ENCODE data around the gene TRIM16. TPM values are rescaled to one million over a fixed set of nuclear protein-coding genes. Genes with fewer than 3 reads are reported as not detected.
"Not testable (repeated sequence)": the region's sequence is repeated elsewhere in the genome, so short reads cannot be mapped to it uniquely, and the experiment has no call there.

The TRIM16 gene
- total RNA-seq, 2 donors from 2014 or later = 27.2 to 30.4 TPM

DNA sequence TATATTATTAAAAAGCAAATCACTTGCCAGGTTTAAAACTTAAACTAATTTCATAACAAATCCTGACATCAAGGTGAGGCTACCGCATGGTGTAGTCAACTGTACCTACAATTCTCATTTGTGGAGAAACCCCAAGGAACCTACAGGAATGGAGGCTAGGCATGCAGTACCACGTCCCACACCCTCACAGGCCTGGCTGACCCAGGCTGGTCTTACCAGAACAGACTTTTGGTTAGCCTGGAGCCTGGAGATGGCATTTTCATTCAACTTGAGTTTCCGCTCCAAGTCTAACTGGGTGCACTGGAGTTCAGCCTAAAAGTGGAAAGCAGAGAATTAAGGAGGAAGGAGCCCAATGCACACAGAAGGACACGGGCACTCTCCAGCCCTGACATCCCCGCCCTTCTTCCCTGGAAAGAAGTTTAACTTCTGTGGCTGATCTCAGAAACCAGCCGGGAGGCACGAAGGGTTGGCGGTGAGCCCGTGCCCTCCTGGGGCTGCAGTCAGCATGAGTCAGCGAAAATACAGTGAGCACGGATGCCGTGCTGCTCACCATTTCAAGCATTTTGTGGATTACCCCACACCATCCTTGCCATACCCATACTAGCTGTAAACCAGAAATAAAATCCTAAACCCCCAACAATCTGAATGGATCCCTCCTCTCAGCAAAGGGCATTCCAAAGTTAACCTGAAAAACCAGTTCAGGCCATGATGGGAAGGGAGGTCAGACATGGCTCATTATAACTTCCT is 41.4 kb downstream of the TRIM16 start:
- H3K27ac ChIP-seq; H3K9ac ChIP-seq (ENCODE audit: low read depth in 2 of 2, low read length in 2 of 2); DNase-seq: not testable (repeated sequence)

DNA sequence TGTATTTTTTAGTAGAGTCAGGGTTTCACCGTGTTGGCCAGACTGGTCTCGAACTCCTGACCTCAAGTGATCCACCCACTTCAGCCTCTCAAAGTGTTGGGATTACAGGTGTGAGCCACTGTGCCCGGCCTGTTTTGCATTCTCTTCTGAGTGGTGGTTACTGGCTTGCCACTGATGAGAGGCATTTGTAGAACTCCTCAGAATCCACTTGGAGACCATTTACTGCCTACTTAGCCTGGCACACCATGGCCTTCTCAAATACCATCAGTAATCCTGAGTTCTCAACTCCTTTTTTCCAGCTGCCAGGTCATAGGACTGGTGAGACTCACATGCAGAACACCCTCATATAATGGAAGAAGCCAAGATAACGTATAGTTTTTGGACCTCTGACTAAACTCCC is 42.1 kb downstream of the TRIM16 start:
- DNase-seq; H3K4me1 ChIP-seq; H3K9me3 ChIP-seq; H3K4me3 ChIP-seq; H3K27me3 ChIP-seq; H3K36me3 ChIP-seq; H3K9ac ChIP-seq (ENCODE audit: low read depth in 2 of 2, low read length in 2 of 2); H3K27ac ChIP-seq; intact Hi-C loops (cut with DNase I): not testable (repeated sequence)

More for the DNA sequence above, 41.4 kb downstream of the TRIM16 start:
- H3K4me3 ChIP-seq; H3K9me3 ChIP-seq; H3K36me3 ChIP-seq; H3K4me1 ChIP-seq; intact Hi-C loops (cut with DNase I); H3K27me3 ChIP-seq: not testable (repeated sequence)

DNA sequence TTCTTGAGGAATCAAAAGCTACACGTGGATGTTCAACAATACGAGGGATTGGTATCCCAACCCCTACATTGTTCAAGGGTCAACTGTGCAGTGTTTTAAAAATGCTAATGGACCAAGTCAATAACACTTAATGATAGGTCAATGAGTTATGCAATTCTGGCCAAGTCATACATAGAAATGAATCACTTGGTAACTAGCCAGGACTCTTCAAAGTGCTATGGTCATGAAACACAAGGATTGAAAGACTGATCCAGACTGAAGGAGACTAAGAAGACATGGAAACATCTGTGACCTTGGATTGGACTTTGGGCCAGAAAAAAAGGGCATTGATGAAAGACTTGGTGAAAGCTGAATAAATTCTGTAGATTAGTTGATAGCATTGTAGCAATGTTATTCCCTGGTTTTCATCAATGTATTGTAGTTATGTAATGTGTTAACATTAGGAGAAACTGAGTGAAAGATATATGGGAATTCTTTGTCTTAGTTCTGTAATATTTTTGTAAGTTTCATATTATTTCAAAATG is 53.1 kb downstream of the TRIM16 start:
- H3K9ac ChIP-seq (ENCODE audit: low read depth in 2 of 2, low read length in 2 of 2); DNase-seq; H3K27me3 ChIP-seq; H3K9me3 ChIP-seq; H3K4me3 ChIP-seq; H3K4me1 ChIP-seq; intact Hi-C loops (cut with DNase I); H3K36me3 ChIP-seq; H3K27ac ChIP-seq: not testable (repeated sequence)

- H3K4me1 ChIP-seq; H3K9ac ChIP-seq (ENCODE audit: low read depth in 2 of 2, low read length in 2 of 2); H3K4me3 ChIP-seq; intact Hi-C loops (cut with DNase I); H3K36me3 ChIP-seq; H3K9me3 ChIP-seq; H3K27me3 ChIP-seq; H3K27ac ChIP-seq; DNase-seq: not testable (repeated sequence)
Measured at GRCh38 chr17:15629991-15630390, 54.1 kb downstream of the TRIM16 start.

DNA sequence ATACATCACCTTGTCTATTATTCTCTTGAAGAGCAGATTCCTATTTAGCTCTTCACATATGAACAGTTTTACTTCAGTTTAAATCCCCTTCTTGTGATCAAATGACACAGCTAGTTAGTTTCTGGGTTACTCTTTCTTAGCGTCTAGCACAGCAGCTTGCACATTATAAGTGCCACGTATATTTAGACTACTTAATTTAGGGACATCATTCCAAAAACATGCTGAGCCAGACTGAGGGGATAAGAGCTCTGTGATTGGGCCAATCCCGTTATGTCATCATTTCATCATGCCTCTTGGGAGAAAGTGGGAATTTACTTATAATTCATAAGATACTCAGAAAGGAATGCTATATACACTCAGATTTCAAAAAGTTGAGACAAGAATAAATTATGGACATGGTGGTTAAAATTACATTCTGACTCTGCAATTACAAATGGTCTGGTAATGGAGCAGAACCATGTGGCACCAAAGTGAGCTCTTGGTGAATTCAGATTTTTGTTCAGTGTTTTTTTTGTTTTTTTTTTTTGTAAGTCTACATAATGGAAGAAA is 60.4 kb downstream of the TRIM16 start:
- H3K4me1 ChIP-seq; H3K27me3 ChIP-seq; H3K27ac ChIP-seq; H3K9ac ChIP-seq (ENCODE audit: low read depth in 2 of 2, low read length in 2 of 2); H3K9me3 ChIP-seq; DNase-seq; intact Hi-C loops (cut with DNase I); H3K4me3 ChIP-seq; H3K36me3 ChIP-seq: not testable (repeated sequence)

GRCh38 chr17:15623255-15623654 is 60.9 kb downstream of the TRIM16 start:
- DNase-seq; H3K9ac ChIP-seq (ENCODE audit: low read depth in 2 of 2, low read length in 2 of 2); H3K27ac ChIP-seq; H3K4me3 ChIP-seq; H3K36me3 ChIP-seq; H3K27me3 ChIP-seq; H3K4me1 ChIP-seq; intact Hi-C loops (cut with DNase I); H3K9me3 ChIP-seq: not testable (repeated sequence)

DNA sequence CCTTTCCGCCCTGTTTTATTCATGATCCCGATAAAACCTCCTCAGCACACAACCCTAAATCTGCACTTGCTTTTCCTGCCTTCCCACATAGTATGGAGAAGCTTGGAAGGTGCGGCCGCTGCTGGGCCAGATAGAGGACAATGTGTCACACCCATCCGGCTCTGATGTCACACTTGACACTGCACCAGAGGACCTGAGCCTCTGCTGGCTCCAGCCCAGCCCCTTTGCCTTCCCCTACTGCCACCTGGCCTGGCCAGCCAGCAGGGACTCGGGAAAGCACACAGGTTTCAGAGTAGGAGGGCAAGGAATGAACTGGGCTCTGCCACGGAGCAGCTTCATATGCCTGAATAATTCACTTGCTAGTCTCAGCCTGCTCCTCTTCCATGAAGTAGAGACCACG is 62.0 kb downstream of the TRIM16 start:
- H3K36me3 ChIP-seq; H3K4me3 ChIP-seq; intact Hi-C loops (cut with DNase I); H3K9ac ChIP-seq (ENCODE audit: low read depth in 2 of 2, low read length in 2 of 2); DNase-seq; H3K9me3 ChIP-seq; H3K4me1 ChIP-seq; H3K27ac ChIP-seq; H3K27me3 ChIP-seq: not testable (repeated sequence)

DNA sequence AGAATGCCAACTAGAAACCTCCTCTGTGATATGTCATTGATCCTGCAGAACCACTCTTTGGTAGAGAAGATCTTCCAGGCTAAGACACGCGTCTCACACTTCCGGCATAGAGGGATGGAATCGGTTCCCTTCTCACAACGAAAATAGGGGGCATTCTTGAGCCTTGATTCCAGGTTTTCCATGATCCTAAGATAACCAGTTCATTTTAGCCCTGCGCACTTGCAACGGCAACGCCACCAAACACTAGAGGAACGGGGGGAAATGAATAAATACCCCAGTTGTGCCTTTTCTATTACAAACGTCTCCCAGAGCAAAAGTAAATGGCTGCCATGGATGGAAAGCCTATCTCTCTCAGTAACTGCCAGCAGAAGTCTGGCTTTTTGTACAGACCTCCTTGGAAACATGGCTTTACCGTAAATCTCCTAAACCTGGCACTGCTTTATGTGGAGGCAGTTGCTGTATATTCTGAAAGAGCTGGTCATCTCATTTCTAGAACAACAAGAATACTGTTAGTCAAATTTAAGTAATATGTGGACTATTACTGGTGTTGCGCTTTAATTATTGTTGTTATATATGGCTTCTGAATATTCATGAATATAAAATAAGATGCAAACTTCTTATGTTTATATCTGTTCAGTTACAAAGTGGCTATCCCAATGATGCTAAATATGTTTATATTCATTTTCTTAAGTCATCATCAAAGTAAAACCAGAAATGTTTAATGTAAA is 64.6 kb downstream of the TRIM16 start, which contains the start of gene FBXW10B:
TSS of gene FBXW10B (minus strand) at position 374 of the 728 bp plus-strand sequence. CDS start at position 182, 192 bp downstream.
- H3K9me3 ChIP-seq, H3K4me3 ChIP-seq: not testable (repeated sequence)

DNA sequence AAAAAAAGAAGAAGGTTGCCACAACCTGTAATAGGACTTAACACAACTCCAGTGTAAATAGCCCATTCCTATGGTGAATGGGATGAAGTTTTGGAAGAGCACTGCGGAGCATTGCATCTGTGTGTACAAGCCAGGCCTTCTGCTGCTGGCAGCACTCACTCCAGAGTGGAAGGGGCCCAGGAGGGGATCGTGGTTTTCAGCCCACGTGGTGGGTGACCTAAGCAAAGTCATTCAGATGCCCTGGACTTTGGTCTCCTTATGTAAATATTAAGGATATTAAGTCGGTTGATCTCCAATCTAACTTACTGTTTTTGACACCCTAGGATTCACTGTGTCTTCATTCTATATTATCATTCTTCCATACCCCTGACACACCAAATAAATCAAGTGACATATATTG is 67.3 kb downstream of the TRIM16 start:
- DNase-seq; H3K9ac ChIP-seq (ENCODE audit: low read depth in 2 of 2, low read length in 2 of 2); H3K36me3 ChIP-seq; H3K4me3 ChIP-seq; H3K4me1 ChIP-seq; H3K27me3 ChIP-seq; H3K9me3 ChIP-seq; intact Hi-C loops (cut with DNase I); H3K27ac ChIP-seq: not testable (repeated sequence)

More for the DNA sequence above, 64.6 kb downstream of the TRIM16 start, which contains the start of gene FBXW10B:
- DNase-seq; H3K27me3 ChIP-seq; H3K27ac ChIP-seq; H3K9ac ChIP-seq (ENCODE audit: low read depth in 2 of 2, low read length in 2 of 2); intact Hi-C loops (cut with DNase I); H3K4me1 ChIP-seq; H3K36me3 ChIP-seq: not testable (repeated sequence)

DNA sequence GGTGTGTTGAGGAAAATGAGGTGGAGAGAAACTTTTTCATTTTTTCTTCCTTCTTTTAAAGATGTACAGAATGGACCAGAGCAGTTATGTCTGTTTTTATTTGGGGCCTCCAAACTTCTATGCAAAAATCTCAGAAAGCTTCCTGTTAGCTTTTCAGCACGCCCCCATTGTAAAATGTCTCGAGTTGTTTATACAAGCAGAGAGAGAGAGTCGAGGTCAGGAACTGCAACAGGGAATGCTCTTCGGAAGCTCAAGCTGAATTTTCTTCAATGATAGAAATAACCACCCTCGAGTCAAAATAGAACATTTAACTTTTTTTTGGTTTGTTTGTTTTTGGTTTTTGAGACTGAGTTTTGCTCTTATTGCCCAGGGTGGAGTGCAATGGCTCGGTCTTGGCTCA is 68.3 kb downstream of the TRIM16 start:
- intact Hi-C loops (cut with DNase I); H3K9me3 ChIP-seq; H3K4me1 ChIP-seq; H3K27ac ChIP-seq; H3K27me3 ChIP-seq; H3K4me3 ChIP-seq; H3K36me3 ChIP-seq; DNase-seq; H3K9ac ChIP-seq (ENCODE audit: low read depth in 2 of 2, low read length in 2 of 2): not testable (repeated sequence)

DNA sequence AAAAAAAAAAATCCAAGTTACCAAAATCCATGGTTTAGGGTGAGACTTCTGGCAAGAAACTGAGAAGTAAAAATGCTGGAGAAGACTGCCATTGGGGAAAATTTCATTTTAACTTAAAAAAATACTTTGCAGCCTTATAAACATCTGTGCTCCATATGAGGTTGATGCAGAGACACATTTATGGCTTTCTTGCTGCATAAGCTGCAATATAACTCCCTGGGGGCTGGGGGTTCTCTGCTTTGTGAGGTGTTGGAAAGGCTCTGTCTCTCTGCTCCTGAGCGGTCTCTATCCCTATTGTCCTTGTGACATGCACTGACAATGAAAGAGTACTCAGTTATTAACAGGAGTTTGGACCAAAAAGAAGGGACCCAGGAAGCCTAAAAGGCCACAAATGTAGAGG is 71.0 kb downstream of the TRIM16 start:
- H3K4me1 ChIP-seq; H3K27ac ChIP-seq; H3K9me3 ChIP-seq; H3K4me3 ChIP-seq; intact Hi-C loops (cut with DNase I); DNase-seq; H3K36me3 ChIP-seq; H3K9ac ChIP-seq (ENCODE audit: low read depth in 2 of 2, low read length in 2 of 2); H3K27me3 ChIP-seq: not testable (repeated sequence)

- H3K4me1 ChIP-seq; H3K9me3 ChIP-seq; H3K27ac ChIP-seq; H3K27me3 ChIP-seq; DNase-seq; H3K36me3 ChIP-seq; intact Hi-C loops (cut with DNase I); H3K9ac ChIP-seq (ENCODE audit: low read depth in 2 of 2, low read length in 2 of 2); H3K4me3 ChIP-seq: not testable (repeated sequence)
Measured at GRCh38 chr17:15592960-15593359, 91.2 kb downstream of the TRIM16 start.

- H3K27me3 ChIP-seq; DNase-seq; H3K9ac ChIP-seq (ENCODE audit: low read depth in 2 of 2, low read length in 2 of 2); H3K4me1 ChIP-seq; H3K9me3 ChIP-seq; H3K4me3 ChIP-seq; H3K27ac ChIP-seq; H3K36me3 ChIP-seq; intact Hi-C loops (cut with DNase I): not testable (repeated sequence)
Measured at GRCh38 chr17:15591986-15592385, 92.1 kb downstream of the TRIM16 start.
